BJ (cell line): ENCODE data around the gene KLHL34. TPM values are rescaled to one million over a fixed set of nuclear protein-coding genes. Genes with fewer than 3 reads are reported as not detected.

Experiments used
- CTCF ChIA-PET: fragments of 350-600 bp; formaldehyde crosslinking; extraction: SDS; loops from one replicate; lab custom pipeline; 2021; ENCODE audit warnings: antibody characterized with exemption, inconsistent platforms; lab: Yijun Ruan, JAX
- POLR2A ChIA-PET: fragments of 300-600 bp; sonication (Branson Sonifier 250); formaldehyde crosslinking; extraction: SDS; loops from one replicate; lab custom pipeline; 2021; ENCODE audit warnings: antibody characterized with exemption; lab: Charles Lee
- DNase-seq: peaks from one replicate; pipeline ENCODE4 v3.0.0-alpha.2; 2011; ENCODE audit warnings: low read depth
- H3K27me3 ChIP-seq: 2 replicates; pipeline ENCODE4 v1.6.0; 2011; ENCODE audit warnings: low read length; ENCODE audit not compliant: control insufficient read depth, insufficient read depth
- H3K36me3 ChIP-seq: 2 replicates; pipeline ENCODE4 v1.5.1; 2011; ENCODE audit warnings: low read length; ENCODE audit not compliant: control insufficient read depth, insufficient read depth
- H3K4me3 ChIP-seq: 2 replicates; pipeline ENCODE4 v1.5.1; 2011; ENCODE audit warnings: low read depth, mild to moderate bottlenecking, control low read depth, low read length
- CTCF ChIP-seq: IDR thresholded peaks from 2 replicates; pipeline ENCODE4 v1.5.1; 2011; ENCODE audit warnings: low read depth, mild to moderate bottlenecking, control low read depth, inconsistent platforms, low read length, moderate library complexity; ENCODE audit not compliant: insufficient read depth
- polyA plus RNA-seq: library from polyadenylated mRNA; depleted of rRNA; stranded (reverse); fragments of >200 nt; gene quantifications from 2 replicates; pipeline ENCODE4 v1.2.3, GENCODE V29; 2011

Gene KLHL34
- polyA plus RNA-seq, 1 experiment = not detected

DNA sequence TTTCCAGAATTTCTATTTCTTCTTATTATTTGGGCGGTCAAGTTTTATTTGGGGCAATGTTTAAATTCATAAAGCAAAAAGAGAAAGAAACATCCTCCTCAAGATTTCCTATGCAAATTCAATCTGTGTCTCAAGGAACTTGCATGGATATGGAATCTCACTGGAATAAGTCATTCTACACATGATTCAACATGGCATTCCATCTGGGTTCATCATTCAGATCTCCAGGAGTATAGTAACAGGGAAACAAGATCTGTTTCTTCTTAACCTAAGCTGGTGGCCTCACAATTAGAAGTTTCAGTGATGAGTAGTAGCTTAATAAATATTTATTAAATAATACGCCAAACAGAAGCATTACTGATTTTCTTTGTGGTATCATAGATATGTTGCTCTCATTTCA lies 19.8 kb downstream of the KLHL34 start:
- CTCF ChIA-PET = no interaction called here
- TF ChIP-seq CTCF = no peak
- no peaks in the 10 kb centered on the region for H3K27me3 ChIP-seq
- peak; percentile 43 for DNase-seq
- no peak overlapping the region for H3K4me3 ChIP-seq
- POLR2A ChIA-PET = no interaction called here
- no peaks in the 10 kb centered on the region for H3K36me3 ChIP-seq

GRCh38 chrX:21632027-21632426 lies 26.1 kb downstream of the KLHL34 start:
- no peaks in the 10 kb centered on the region for H3K27me3 ChIP-seq
- no peak for TF ChIP-seq CTCF
- POLR2A ChIA-PET = no interaction called here
- no peaks in the 10 kb centered on the region for H3K36me3 ChIP-seq
- CTCF ChIA-PET = no interaction called here
- H3K4me3 ChIP-seq = no peak overlapping the region
- no peak for DNase-seq

GRCh38 chrX:21623778-21624501 lies 34.2 kb downstream of the KLHL34 start:
- H3K4me3 ChIP-seq = no peak overlapping the region
- TF ChIP-seq CTCF = no peak
- no peaks in the 10 kb centered on the region for H3K36me3 ChIP-seq
- H3K27me3 ChIP-seq = no peaks in the 10 kb centered on the region
- no peak for DNase-seq
- ChIA-PET CTCF (no interaction called here), POLR2A (no interaction called here)

GRCh38 chrX:21620234-21620633 lies 37.9 kb downstream of the KLHL34 start:
- no peak for TF ChIP-seq CTCF
- Histone ChIP-seq H3K4me3 (no peak overlapping the region), H3K36me3 (no peaks in the 10 kb centered on the region), H3K27me3 (no peaks in the 10 kb centered on the region)
- DNase-seq = no peak
- ChIA-PET CTCF (no interaction called here), POLR2A (no interaction called here)

GRCh38 chrX:21616386-21616785 lies 41.7 kb downstream of the KLHL34 start:
- H3K27me3 ChIP-seq = no peaks in the 10 kb centered on the region
- ChIA-PET CTCF (interaction anchor here (0.6 kb wide), 1 partner anchor 123 kb away, joined by 3 read pairs; no protein-coding TSS in a partner anchor), POLR2A (no interaction called here)
- DNase-seq = no peak
- no peak overlapping the region for H3K4me3 ChIP-seq
- H3K36me3 ChIP-seq = no peaks in the 10 kb centered on the region
- TF ChIP-seq CTCF = no peak
